Common myeloid progenitor, CD34-positive (primary cell): ENCODE measurements around the gene TFF3.

ENCODE experiments used
- CTCF ChIA-PET: fragments of 350-600 bp; sonication (Branson Sonifier 250); formaldehyde crosslinking; loops from one replicate; lab custom pipeline; 2021; ENCODE audit warnings: antibody characterized with exemption; lab: Charles Lee
- POLR2A ChIA-PET: fragments of 350-600 bp; sonication (Branson Sonifier 250); formaldehyde crosslinking; loops from one replicate; lab custom pipeline; 2021; ENCODE audit warnings: antibody characterized with exemption; lab: Charles Lee
- DNase-seq, 3 donors: peaks; one replicate each; pipeline versions ENCODE4 v3.0.0 to v3.0.0-alpha.2; 2013
- H3K27ac ChIP-seq, 2 experiments: 1 replicate in 1 of 2; 2 replicates in 1 of 2; pipeline ENCODE4 v1.7.0; 2013; ENCODE audit warnings: inconsistent platforms in 2 of 2, low read length in 2 of 2, mild to moderate bottlenecking in 2 of 2, low read depth in 1 of 2, moderate library complexity in 1 of 2; ENCODE audit not compliant: severe bottlenecking in 2 of 2, insufficient read depth in 1 of 2, poor library complexity in 1 of 2
- H3K27me3 ChIP-seq, 5 experiments: replicated peaks in 2 of 5; 1 replicate in 3 of 5; 2 replicates in 2 of 5; pipeline versions ENCODE4 v1.6.1 to v1.7.0; 2013; ENCODE audit warnings: low read length in 4 of 5, mild to moderate bottlenecking in 2 of 5, moderate library complexity in 2 of 5, inconsistent platforms in 1 of 5; ENCODE audit not compliant: insufficient read depth in 5 of 5, control insufficient read depth in 4 of 5
- H3K36me3 ChIP-seq, 4 experiments: 1 replicate in 2 of 4; 2 replicates in 2 of 4; pipeline versions ENCODE4 v1.6.1 to v1.7.0; 2013; ENCODE audit warnings: low read length in 3 of 4, control low read depth in 1 of 4, mild to moderate bottlenecking in 1 of 4; ENCODE audit not compliant: control insufficient read depth in 4 of 4, insufficient read depth in 4 of 4
- H3K4me1 ChIP-seq, 4 experiments: 1 replicate in 3 of 4; 2 replicates in 1 of 4; pipeline versions ENCODE4 v1.6.1 to v1.7.1; 2013; ENCODE audit warnings: low read length in 3 of 4, mild to moderate bottlenecking in 3 of 4, control low read depth in 1 of 4, inconsistent platforms in 1 of 4, moderate library complexity in 1 of 4; ENCODE audit not compliant: control insufficient read depth in 4 of 4, insufficient read depth in 4 of 4; ENCODE audit errors: control extremely low read depth in 1 of 4
- H3K4me3 ChIP-seq, 7 experiments: 1 replicate in 4 of 7; 2 replicates in 3 of 7; pipeline versions ENCODE4 v1.5.1 to v1.7.0; 2013; ENCODE audit warnings: mild to moderate bottlenecking in 7 of 7, low read length in 6 of 7, moderate library complexity in 6 of 7, inconsistent platforms in 2 of 7, low read depth in 2 of 7, control low read depth in 1 of 7; ENCODE audit not compliant: insufficient read depth in 4 of 7, control insufficient read depth in 1 of 7; ENCODE audit errors: extremely low read depth in 1 of 7
- H3K9me3 ChIP-seq, 5 experiments: 1 replicate in 4 of 5; 2 replicates in 1 of 5; pipeline versions ENCODE4 v1.6.1 to v1.7.1; 2013; ENCODE audit warnings: low read length in 4 of 5, mild to moderate bottlenecking in 2 of 5, inconsistent platforms in 1 of 5, low read depth in 1 of 5, moderate library complexity in 1 of 5; ENCODE audit not compliant: control insufficient read depth in 4 of 5, insufficient read depth in 2 of 5; ENCODE audit errors: control extremely low read depth in 1 of 5
- WGBS: methylation state at CpG from one replicate; pipeline ENCODE4 v1.1.5; 2013; ENCODE audit not compliant: insufficient coverage; 5-methylcytosine and 5-hydroxymethylcytosine counted together

Gene TFF3

GRCh38 chr21:42351626-42352440, 36.6 kb upstream of the TFF3 start:
- H3K4me3 ChIP-seq, result no peak overlapping the region
- H3K27ac ChIP-seq, result no peak overlapping the region
- no peaks in the 10 kb centered on the region for H3K36me3 ChIP-seq
- H3K27me3 ChIP-seq, result peaks cover 0 to 2% (median 0%) of the 10 kb centered on the region in 5 experiments
- peaks cover 0 to 12% (median 3%) of the 10 kb centered on the region in 5 experiments for H3K9me3 ChIP-seq
- CTCF ChIA-PET, result no interaction called here
- WGBS, result 88% methylated on average over 10 of the region's 11 CpGs
- no peaks in the 10 kb centered on the region for H3K4me1 ChIP-seq
- POLR2A ChIA-PET, result no interaction called here
- DNase-seq, result no peak

- no peak within 1 kb of the TSS for H3K4me3 ChIP-seq
- no peak for DNase-seq
- peaks cover 0 to 6% (median under 1%) of the 10 kb centered on the region in 5 experiments for H3K9me3 ChIP-seq
- H3K27me3 ChIP-seq, result peaks cover 0 to 2% (median 0%) of the 10 kb centered on the region in 5 experiments
- H3K4me1 ChIP-seq, result no peaks in the 10 kb centered on the region
- WGBS, result 98% methylated on average over 9 of the region's 13 CpGs
- CTCF ChIA-PET, result no interaction called here
- POLR2A ChIA-PET, result no interaction called here
- no peak within 1 kb of the TSS for H3K27ac ChIP-seq
- H3K36me3 ChIP-seq, result no peaks in the 10 kb centered on the region
Observed at GRCh38 chr21:42350927-42351426, 35.8 kb upstream of the TFF3 start, which contains the start of gene TFF2. TSS of gene TFF2 (minus strand) at chr21:42350994. CDS start at chr21:42350957, 37 bp downstream.

DNA sequence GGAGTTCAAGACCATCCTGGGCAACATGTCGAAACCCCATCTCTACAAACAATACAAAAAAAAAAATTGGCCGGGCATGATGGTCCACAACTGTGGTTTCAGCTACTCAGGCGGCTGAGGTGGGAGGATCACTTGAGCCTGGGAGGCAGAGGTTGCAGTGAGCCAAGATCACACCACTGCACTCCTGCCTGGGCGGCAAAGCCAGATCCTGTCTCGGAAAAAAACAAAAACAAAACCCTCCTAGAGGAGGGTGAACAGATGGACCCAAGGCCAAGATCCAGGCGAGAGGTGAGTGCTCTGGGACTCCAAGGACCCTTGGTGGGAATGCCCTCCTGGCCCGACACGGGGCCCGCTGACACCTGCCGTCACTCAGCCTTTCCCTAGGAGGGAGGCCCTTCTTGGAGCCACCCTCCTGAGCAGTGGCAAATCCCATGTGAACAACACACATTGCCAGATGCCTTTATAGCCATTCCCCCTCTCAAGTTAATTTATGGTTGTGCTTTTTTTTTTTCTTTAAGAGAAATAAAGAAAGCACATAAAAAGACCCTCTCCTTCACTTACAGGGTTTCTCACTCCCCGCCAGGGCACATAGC, 35.2 kb upstream of the TFF3 start:
- H3K27me3 ChIP-seq, result peaks cover 0 to 2% (median 0%) of the 10 kb centered on the region in 5 experiments
- ChIA-PET CTCF (interaction anchor here (1.3 to 1.5 kb wide), 2 partner anchors 10 to 39 kb away, joined by 5 to 6 read pairs; no protein-coding TSS in a partner anchor), POLR2A (no interaction called here)
- 96% methylated on average over 7 of the region's 11 CpGs for WGBS
- no peaks in the 10 kb centered on the region for H3K36me3 ChIP-seq
- H3K4me3 ChIP-seq, result no peak overlapping the region
- no peak for DNase-seq
- no peaks in the 10 kb centered on the region for H3K4me1 ChIP-seq
- H3K27ac ChIP-seq, result no peak overlapping the region
- H3K9me3 ChIP-seq, result peaks cover 0 to 3% (median 0%) of the 10 kb centered on the region in 5 experiments

- Histone ChIP-seq H3K27ac (no peak overlapping the region), H3K36me3 (no peaks in the 10 kb centered on the region), H3K4me1 (no peaks in the 10 kb centered on the region), H3K27me3 (peaks cover 0 to 2% (median 0%) of the 10 kb centered on the region in 5 experiments), H3K9me3 (no peaks in the 10 kb centered on the region), H3K4me3 (peak overlapping the region in 1 of 7 experiments; percentile 4)
- WGBS, result 100% methylated on average over 5 of the region's 14 CpGs
- CTCF ChIA-PET, result interaction anchor here (1.3 to 2.2 kb wide), 3 partner anchors 9 to 39 kb away, joined by 5 to 7 read pairs (median 6); no protein-coding TSS in a partner anchor
- POLR2A ChIA-PET, result no interaction called here
- DNase-seq, result peak in 1 of 3 donors; percentile 32
Observed at GRCh38 chr21:42349420-42350317, 34.5 kb upstream of the TFF3 start.

- no peak for DNase-seq
- ChIA-PET CTCF (interaction anchor here (1.5 to 2.2 kb wide), 2 partner anchors 8 to 12 kb away, joined by 6 to 7 read pairs; no protein-coding TSS in a partner anchor), POLR2A (no interaction called here)
- no peak overlapping the region for H3K27ac ChIP-seq
- no peaks in the 10 kb centered on the region for H3K4me1 ChIP-seq
- H3K36me3 ChIP-seq, result no peaks in the 10 kb centered on the region
- no peak overlapping the region for H3K4me3 ChIP-seq
- WGBS, result 100% methylated on average over 2 of the region's 2 CpGs
- H3K9me3 ChIP-seq, result no peaks in the 10 kb centered on the region
- H3K27me3 ChIP-seq, result no peaks in the 10 kb centered on the region
Observed at GRCh38 chr21:42348762-42349161, 33.6 kb upstream of the TFF3 start.

GRCh38 chr21:42347601-42348327, 32.6 kb upstream of the TFF3 start:
- no peaks in the 10 kb centered on the region for H3K9me3 ChIP-seq
- no peaks in the 10 kb centered on the region for H3K4me1 ChIP-seq
- no peak for DNase-seq
- ChIA-PET CTCF (interaction anchor here (2.2 kb wide), 1 partner anchor 11 kb away, joined by 7 read pairs; no protein-coding TSS in a partner anchor), POLR2A (interaction anchor here (0.5 kb wide), 1 partner anchor 30 kb away, joined by 3 read pairs; no protein-coding TSS in a partner anchor)
- H3K4me3 ChIP-seq, result no peak overlapping the region
- no peak overlapping the region for H3K27ac ChIP-seq
- no peaks in the 10 kb centered on the region for H3K27me3 ChIP-seq
- WGBS, result 93% methylated on average over 27 of the region's 30 CpGs
- no peaks in the 10 kb centered on the region for H3K36me3 ChIP-seq
